GM18499 (cell line): Measurements from ENCODE around the gene NOL3.
"Not testable (repeated sequence)": the region's sequence is repeated elsewhere in the genome, so short reads cannot be mapped to it uniquely, and the experiment has no call there.

ENCODE experiments used
- ATAC-seq: cut with Tn5 transposase; IDR thresholded peaks from one replicate; pipeline ENCODE4 v1.9.1; 2021; ENCODE audit warnings: moderate number of reproducible peaks; ENCODE audit not compliant: insufficient read depth, unreplicated experiment

NOL3 gene

DNA sequence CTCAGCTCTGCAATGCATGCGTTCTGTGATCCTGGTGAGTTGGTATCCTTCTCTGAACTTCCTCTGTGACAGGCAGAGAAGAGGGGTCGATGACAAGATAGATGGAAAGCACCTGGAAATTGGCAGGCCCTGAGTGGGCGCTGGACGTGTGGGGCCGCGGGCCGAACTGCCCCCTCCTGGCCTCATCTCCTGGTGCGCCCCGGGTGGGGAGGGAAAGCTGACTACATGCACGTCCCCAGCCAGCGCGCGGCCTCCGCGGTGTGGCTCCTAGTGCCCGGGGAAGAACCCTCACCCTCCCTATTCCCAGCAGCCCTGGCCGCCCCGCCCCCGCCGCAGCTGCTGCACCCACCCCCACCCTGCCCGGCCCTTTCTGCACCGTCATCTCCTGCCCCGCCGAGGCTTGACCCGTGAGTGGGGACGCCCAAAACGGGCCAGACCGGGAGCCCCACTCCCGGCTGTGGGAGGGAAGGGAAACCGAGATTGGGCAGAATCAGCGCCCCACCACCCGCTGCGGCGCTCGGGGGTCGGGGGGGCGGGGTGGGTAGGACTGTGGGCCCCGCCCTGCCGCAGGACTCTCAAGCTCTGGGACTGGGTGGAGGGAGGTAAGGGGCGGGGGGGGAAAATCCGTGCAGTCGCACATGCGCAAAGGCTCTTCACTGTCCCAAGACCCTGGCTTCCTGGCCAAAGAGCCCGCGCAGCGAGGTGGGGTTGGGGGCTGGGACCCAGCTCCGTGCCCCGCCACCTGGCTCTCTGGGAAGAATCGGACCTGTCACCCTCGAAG lies at the start of gene NOL3:
Gene NOL3, plus strand, starts transcription at position 371 of the 781 bp plus-strand sequence.
- no peak for ATAC-seq

DNA sequence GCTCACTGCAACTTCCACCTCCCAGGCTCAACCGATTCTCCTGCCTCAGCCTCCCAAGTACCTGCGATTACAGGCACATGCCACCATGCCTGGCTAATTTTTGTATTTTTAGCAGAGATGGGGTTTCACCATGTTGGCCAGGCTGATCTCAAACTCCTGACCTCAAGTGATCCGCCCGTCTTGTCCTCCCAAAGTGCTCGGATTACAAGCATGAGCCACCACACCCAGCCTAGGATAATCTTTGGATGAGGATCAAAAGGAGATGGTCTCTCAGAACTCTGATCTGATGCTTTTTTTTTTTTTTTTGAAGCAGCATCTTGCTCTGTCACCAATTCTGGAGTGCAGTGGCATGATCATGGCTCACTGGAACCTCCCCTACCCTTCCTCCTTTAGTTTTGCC lies 47.5 kb upstream of the NOL3 start:
- ATAC-seq = not testable (repeated sequence)

DNA sequence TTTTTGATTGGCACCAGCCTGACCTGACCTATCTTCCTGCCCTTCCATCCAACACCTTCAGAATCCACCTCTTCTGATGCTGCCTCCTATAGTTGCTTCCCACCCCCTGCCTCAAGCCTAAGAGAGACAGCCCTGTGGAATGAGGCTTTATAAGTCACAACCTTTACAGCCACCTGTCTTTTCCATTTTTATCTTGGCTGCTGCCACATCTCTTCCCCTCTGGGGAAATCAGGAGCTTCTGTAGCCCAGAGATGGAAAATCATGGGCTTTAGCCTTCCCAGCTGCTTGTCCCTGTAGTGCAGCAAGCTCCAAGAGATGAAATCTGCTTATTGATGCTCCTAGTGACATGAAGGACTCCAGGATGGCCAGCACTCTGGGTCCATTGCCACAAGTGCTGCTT lies 41.9 kb upstream of the NOL3 start:
- ATAC-seq = no peak

DNA sequence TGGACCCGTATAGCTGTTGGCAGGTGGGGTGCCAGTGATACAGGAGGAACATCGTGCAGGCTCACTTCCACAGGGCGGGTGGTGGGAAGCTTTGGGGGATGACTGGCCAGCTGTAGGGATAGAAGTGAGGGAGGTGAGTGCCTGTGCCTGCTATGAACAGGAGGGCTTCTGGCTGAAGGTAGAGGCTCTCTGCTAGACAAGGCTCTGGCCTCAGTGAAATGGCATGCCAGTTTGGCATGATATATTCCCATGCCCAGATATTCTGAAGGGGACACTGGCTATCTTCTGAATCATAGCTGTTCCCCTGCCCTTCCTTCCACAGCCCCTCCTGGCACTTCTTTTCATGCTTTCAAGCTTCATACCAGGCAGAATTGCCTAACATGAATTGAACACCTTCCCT lies 41.5 kb upstream of the NOL3 start:
- no peak for ATAC-seq

DNA sequence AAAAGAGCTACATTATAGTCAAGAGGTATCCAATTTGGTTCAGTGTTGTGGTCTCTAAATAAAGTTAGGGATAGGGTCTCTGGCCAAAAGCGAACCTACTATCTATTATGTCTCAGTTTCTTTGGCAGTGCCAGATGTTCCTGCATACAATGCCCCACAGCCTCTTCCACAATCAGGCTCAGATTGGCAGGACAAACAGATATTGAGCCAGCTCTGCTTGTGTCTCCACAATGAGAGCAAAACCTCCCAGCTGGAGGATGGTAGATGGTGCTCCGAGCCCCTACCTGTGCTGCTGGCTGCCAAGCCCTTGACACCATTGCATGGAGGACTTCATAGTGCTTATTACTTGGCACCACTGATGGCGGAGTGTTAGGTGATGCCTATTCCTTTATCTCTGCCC lies 40.9 kb upstream of the NOL3 start:
- ATAC-seq = no peak

DNA sequence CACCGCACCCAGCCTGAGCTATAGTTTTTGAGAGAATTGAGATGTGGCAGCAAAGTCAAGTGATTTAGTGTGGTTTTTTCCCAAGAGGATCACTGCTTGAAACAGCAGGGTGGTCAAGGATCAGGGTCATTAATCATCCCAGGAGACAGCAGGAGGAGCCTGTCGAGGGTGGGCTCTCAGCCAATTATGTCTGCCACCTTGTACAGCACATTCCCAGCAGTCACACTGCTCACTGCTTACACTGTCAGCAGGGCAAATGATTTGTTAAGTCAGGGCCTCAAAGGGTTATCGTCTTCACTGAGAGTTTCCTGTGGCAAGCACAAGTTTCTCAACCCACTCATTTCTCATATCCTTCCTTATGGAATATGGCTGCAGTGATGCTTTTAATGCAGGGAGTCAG lies 32.7 kb upstream of the NOL3 start:
- no peak for ATAC-seq

DNA sequence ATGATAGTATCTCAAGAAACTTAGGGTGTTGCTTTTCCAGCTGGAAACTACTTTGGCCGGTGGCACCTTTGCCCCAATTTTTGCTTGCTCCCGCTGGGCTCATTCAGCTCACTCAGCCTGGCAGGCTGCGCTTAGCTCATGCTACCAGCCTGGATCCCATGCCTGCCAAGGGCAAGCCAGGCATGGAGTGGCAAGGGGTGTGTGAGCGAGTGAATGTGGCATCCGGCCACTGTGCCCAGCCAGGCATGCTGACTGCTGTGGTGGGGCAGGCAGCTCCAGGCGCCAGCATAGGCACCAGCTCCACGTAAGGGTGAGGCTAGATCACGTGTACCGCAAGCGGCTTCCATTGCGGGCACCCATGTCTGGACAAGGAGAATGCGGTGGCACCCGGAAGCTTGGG lies 28.9 kb upstream of the NOL3 start:
- ATAC-seq = no peak

DNA sequence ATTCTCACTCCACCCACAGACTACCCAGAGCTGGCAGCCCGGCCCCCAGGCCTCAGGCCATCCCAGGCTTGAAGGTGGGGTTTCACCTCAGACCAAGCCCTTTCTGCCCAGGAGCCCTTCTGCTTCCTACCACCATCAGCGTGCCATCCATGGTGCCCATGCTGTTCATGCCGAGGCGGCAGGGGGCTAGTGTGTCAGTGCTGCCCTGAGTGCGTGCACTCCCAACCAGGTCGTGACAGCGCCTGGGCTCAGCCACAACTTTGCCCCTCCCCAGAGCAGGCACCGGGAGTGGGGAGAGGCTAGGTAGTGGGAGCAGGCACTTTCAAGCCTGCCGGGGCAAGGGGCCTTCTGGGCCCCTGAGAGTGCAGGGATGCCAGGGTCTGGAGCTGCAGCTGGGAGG lies 28.0 kb upstream of the NOL3 start:
- ATAC-seq = no peak

DNA sequence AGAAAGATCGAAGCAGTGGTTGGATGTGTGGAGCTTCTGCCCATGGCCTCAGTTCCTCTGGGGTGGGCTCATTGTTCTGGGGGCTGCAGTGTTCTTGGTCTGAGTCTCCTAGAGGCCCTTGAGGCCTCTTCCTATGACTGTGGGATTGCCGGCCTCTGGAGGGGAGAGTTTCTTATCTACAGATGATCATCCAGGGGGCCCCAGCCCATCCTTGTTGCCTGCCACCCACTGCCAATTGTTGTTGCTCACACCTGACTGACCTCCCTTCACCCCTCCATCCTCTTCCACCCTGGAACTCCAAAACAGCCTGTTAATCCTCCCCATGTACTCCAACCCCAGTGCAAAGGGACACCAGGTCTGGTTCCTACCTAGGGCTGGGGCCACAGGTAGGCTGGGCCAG lies 25.4 kb upstream of the NOL3 start:
- ATAC-seq = no peak

DNA sequence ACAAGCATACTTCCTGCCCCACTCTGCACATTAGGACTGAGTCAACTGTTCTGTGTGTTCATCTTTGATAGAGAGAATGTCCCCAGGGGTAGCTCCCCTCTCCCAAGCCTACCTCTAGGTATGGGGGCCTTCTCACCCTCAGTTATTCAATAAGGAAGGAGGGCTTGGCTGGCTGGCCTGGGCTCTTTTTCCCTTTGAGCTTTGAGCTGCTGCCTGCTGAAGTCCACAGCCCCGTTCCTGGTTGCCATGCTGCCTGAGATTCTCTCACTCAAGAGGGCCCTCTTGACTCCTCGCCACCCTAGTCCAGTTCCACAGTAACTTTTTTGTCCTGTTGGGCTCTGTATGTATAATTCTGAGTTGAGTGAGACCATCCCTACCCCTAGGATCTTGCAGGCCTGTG lies 24.6 kb upstream of the NOL3 start:
- no peak for ATAC-seq

DNA sequence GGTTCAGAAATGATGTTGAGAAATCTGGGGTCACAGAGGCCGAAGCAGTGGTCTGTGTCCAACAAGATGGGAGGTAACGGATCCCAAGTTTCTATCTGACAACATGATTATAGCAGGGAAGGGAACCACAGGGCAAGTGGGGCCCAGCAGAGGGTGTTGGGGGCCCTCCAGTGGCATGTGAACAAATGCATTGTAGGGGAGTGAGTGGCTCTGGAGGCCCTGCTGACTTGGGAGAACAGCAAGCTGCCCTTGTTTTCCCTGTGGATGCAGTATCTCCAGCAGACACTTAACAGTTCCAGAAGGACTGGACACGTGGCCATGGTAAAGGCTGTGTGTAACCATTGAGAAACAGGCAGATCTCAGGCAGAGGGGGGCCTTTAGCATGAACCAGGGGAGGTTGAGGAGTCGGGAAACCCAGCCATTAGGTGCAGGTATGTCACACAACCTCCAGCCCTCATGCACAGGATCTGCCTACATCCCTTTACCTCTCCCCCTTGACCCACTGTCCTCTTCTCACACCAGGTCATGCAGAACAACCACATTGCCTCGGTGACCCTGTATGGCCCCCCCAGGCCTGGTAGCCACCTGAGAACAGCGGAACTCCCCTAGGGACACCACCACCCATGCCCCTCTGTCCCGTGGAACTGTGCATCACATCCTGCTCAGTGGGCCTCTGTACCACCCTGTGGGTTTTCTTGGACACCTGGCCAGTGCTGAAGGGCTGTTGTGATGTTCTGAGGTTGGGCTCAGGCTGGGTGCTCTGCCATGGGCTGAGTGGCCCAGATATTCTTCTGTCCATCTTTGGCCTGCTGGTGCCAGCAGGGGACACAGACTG lies 23.6 kb upstream of the NOL3 start:
- no peak for ATAC-seq

DNA sequence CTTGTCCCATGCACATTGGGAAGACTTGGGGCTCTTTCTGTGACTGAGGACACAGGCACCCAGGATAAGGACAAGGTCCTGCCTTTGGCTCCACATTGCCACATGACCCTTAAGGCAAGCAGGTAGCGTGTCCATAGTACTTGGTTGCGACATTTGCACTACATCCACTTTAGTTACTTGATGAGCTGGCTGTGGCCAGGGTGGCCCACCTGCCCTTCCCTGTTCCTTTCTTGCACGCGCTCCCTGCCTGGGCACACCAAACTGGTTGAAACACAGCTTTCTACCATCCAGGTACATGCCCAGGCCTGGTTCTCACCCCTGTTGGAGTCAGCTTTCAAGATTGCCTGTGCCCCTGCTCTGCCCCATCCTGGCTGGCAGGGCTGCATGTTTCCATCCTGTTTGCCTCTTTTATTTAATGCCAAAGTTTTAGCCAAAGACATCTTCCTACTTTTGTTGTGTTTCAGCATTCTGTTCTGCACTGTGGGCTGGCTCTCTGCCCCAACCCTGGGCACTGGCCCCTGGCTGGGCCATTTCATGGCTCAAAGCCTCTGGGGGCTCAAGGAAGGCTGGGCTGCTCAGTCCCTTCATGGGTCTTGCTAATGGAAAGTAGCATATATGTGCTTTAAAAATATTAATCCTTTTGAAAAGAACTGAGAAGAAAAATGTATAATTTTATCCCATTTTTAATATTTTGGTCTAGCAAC lies 22.7 kb upstream of the NOL3 start:
- no peak for ATAC-seq

DNA sequence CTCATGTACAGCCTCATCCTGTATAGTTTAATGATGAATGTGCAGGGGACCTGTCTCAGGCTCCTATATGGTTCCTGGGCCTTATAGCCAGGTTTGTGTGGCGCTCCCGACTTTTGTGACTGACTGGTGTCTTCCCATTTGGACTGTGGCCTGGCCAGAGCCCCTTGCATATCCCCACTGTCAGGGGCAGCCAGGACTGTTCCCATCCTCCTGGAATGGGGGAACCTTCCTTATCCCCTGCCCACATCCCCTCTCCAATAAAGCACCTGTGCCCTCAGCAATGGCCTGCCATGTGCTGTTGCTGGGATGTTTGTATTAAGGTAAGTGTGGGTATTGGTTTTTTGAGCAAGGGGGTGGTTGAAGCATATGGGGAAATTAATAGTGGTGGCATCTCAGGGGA lies 22.1 kb upstream of the NOL3 start:
- no peak for ATAC-seq

DNA sequence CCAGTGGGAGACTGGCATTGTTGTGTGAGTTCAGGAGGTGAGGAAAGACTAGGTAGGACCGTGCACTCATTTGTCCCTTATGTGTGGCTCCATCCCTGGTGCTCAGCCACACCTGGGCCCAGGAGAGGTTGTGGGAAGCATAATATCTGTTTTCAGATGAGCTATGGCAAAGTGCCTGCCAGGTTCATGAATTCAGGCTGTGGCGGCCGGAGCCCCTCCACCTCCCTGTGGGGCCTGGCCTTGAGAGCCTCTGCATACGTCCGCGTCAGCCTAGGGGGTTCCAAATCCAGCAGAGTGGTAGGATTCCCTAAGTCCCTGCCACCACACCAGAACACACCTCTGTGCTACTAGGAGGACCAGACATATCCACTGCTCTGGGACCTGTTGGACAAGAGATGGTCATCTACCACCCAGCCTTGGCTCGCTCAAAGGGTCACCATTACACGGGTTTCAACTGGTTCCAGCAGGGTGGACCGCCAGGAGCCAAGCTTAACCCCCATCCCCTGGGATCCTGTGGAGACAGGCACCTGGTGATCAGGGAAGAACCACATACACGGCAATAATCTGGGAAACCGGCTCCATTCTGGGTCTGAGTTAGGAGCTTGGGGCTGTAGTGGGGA lies 21.6 kb upstream of the NOL3 start:
- no peak for ATAC-seq

DNA sequence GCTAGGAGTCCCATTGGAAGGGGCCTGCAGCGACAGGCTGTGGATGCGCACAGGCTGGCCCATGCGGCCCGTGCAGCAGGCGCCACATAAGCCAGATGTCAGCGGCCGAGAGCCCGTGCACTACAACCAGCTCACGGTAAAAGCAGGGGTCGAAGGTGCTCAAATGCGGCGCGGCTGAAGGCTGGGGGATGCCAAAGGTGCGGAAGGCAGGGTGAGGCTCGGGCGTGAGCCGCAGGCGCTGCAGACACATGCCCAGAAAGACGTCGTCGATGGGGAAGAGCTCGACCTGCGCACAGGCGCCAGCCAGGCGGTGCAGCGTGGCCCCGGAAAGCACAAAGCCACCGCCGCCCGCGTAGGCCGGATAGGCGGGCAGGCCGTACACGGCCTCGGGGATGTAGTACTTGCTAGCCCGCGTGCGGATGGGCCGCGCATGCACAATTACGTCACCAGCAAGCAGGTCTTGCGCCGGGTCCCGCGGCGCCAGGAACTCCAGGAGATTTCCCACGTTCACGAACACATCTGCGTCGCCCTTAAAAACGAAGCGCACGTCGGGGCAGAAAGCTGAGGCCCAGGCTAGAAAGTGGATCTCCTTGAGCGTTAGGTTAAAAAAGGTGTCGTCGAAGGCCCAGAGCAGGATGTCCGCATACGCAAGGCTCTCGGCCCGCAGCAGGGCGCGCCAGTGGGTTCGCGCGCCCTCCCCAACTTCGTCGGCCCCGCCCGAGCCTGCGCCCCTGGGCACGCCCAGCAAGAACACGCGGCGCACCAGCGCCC lies 20.9 kb upstream of the NOL3 start:
- no peak for ATAC-seq

DNA sequence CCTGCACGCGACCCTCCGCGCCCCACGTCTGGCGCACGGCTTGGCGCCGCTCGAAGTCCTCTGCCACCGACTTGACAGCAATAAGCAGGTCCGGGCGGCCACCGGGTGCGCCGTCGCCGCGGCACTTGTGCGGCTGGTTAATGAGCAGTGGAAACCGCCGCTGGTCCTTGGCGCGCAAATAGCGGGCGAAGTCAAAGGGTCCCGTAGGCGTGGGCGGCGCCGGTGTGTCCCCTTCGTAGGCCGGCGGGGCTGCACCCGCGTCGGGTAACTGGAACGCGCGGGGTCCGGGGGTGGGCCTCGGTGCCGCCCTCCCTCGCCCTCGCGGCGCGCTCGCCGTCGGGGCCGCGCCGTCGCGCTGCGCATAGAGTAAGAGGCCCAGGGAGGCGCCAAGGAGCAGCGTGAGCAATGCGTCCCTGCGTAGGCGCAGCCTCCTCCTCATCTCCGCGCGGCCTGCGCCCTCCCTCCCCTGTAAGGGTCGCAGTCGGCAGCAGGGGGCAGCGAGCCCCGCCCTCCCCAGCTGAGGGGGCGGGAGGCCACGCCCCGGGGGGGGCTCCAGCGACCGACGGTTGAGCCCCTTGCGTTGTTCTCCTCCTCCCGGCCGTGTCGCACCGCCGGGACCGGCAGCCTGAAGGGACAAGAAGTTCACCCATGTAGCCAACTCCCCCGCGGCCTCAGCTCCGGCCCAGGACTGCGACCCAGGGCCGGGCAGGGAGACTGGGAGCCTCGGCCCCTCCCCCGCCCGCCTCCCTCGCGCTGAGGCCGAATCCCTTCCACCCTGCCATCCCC lies 20.1 kb upstream of the NOL3 start:
- ATAC-seq = no peak

DNA sequence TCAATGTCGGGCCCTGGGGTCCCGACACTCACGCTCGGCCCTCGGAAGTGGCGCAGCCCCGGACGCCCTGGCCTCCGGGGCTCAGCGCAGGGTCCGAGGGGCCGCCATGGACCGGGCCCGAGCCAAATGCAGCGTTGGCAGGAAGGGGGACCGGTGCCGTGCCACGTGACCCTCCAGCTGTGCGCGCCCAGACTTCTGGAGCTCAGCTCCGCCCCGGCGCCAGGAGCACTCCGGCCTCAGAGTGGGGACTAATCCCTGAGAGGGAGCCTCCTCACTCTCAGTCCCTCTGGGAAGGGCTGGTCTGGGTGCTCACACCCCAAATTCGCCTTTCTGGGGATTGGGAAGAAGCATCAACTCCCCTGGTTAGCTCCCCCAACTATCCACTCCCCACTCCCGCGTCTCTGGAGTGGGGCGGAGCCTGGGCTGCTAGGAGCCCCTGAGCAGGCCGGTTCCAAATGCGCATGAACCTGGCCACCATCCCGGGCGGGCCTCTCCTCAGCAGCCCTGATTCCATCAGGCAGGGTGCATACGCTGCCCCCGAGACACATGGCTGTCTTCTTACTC lies 19.4 kb upstream of the NOL3 start, which contains the start of gene B3GNT9:
Gene B3GNT9, minus strand, starts transcription at position 166 of the 564 bp plus-strand sequence. CDS start 513 bp downstream, outside the sequence.
- ATAC-seq = no peak

DNA sequence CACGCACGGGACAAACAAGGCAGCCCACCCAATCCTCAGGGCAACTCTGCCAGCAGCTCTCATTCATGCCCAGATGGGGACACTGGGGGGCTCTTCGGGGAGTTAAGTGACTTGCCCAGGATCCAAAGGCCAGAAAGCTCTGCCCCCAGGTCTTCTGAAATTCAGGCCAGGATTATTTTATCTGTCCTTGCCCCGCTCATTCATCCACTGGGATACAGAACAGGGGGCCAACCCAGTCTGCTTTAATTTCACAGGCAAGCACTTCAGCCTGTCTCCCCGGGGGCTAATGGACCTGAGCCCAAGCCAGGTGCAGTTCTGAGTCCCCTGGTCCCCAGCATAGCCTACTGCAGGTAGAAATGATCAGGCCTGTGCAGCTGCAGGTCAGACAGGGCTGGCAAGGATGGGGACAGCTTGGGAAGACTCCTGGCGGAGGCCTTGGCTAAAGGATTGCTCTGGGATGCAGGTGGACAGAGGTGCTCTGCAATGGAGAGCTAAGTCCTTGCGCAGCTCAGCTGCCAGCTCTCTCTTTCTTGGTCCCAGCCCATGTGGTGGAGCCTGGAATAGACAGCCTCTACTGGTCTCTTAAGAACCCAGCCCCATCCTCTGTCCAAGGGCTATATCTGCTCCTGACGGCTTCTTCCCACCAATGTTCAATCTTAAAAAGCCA lies 18.8 kb upstream of the NOL3 start:
- no peak for ATAC-seq
